Measurements from ENCODE around the gene SCGB1C1.
A peak's percentile ranks its signal among the peaks of the same experiment; 100 is the strongest.
"Not testable (repeated sequence)": the region's sequence is repeated elsewhere in the genome, so short reads cannot be mapped to it uniquely, and the experiment has no call there.

The SCGB1C1 gene

GRCh38 chr11:218815-219593, 26.1 kb downstream of the SCGB1C1 start:
- DNase-seq, result no peak

GRCh38 chr11:220641-221215, 27.9 kb downstream of the SCGB1C1 start:
- DNase-seq, result not testable (repeated sequence)

- no peak for DNase-seq
These were observed 28.7 kb downstream of the SCGB1C1 start for GRCh38 chr11:221539-221938.

- no peak for DNase-seq
These were observed 29.3 kb downstream of the SCGB1C1 start for GRCh38 chr11:221998-222789.

GRCh38 chr11:223026-223789, 30.3 kb downstream of the SCGB1C1 start:
- no peak for DNase-seq

- DNase-seq, result no peak
These were observed 31.0 kb downstream of the SCGB1C1 start for GRCh38 chr11:223884-224283.

GRCh38 chr11:224424-224823, 31.5 kb downstream of the SCGB1C1 start:
- no peak for DNase-seq

- no peak for DNase-seq
These were observed 33.0 kb downstream of the SCGB1C1 start for GRCh38 chr11:225734-226453.

GRCh38 chr11:227824-228379, 35.0 kb downstream of the SCGB1C1 start:
- DNase-seq, result no peak

- DNase-seq, result no peak
These were observed 37.6 kb downstream of the SCGB1C1 start for GRCh38 chr11:230431-230830.

GRCh38 chr11:232783-233565, 40.1 kb downstream of the SCGB1C1 start:
- no peak for DNase-seq

- no peak for DNase-seq
These were observed 42.3 kb downstream of the SCGB1C1 start for GRCh38 chr11:235180-235579.

- no peak for DNase-seq
These were observed 42.7 kb downstream of the SCGB1C1 start for GRCh38 chr11:235609-235996.

- peak; percentile 42 to 89 (median 72) for DNase-seq
These were observed 43.3 kb downstream of the SCGB1C1 start, which contains the start of gene SIRT3 for GRCh38 chr11:235997-236773. SIRT3 (minus strand) TSS chr11:236342; CDS start chr11:236328, 14 bp downstream.

GRCh38 chr11:236774-237767, 44.2 kb downstream of the SCGB1C1 start, which contains the start of gene PSMD13:
PSMD13 (plus strand) TSS chr11:236976; CDS start chr11:237050, 74 bp downstream.
- peak in 50 of 51 donors; percentile 38 to 89 (median 75) for DNase-seq

GRCh38 chr11:238346-238745, 45.5 kb downstream of the SCGB1C1 start:
- not testable (repeated sequence) for DNase-seq

GRCh38 chr11:240315-240714, 47.4 kb downstream of the SCGB1C1 start:
- DNase-seq, result no peak

Measured in hypothalamus (tissue), 51 donors.